ENCODE measurements around the gene ENKUR.

DNA sequence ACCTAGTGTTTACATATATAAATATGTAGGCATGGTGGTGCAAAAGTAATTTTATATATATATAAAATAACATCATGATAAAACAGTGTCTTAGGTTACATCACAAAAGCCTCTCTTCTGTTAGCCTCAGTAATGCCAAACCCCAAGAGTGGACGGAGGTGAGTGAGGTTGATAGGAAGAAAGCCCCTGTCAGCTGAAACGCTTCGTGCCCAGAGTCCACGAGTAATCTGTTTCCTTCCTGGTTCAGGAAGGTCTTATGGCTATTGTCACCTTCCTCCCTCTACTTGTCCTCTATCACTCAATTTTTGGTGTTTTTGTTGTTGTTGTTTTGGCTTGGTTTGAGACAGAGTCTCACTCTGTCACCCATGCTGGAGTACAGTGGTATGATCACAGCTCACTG lies 41.9 kb upstream of the ENKUR start:
- TF ChIP-seq, protein P1, sequence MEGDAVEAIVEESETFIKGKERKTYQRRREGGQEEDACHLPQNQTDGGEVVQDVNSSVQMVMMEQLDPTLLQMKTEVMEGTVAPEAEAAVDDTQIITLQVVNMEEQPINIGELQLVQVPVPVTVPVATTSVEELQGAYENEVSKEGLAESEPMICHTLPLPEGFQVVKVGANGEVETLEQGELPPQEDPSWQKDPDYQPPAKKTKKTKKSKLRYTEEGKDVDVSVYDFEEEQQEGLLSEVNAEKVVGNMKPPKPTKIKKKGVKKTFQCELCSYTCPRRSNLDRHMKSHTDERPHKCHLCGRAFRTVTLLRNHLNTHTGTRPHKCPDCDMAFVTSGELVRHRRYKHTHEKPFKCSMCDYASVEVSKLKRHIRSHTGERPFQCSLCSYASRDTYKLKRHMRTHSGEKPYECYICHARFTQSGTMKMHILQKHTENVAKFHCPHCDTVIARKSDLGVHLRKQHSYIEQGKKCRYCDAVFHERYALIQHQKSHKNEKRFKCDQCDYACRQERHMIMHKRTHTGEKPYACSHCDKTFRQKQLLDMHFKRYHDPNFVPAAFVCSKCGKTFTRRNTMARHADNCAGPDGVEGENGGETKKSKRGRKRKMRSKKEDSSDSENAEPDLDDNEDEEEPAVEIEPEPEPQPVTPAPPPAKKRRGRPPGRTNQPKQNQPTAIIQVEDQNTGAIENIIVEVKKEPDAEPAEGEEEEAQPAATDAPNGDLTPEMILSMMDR (IDR thresholded peaks at IDR 0.05), result no peak
- no peak for TF ChIP-seq EZH2phosphoT487 (IDR thresholded peaks at IDR 0.05)

Data from neural progenitor cell (in vitro differentiated cells).